Measurements from ENCODE around the gene C14orf132.

Gene C14orf132

DNA sequence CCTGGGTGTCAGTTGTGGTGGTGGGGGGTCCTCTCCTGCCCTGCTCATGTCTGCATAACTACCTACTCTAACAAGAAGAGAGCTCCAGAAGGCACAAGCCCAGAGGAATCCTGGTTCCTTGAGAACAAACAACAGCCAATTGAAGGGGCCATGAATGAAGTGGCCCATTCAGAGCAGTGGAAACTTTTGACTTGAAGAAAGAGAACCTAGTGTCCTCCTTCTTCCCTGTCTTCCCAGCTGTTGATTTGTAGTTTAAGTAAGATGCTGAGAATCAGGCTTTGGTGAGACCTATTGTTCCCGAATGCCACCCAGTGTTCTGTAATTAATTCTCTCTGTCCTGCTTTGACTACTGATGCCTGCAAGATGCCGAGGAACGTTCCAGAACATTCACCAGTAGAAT lies 79.2 kb downstream of the C14orf132 start:
- Histone ChIP-seq H3K4me3 (ENCODE audit: low read depth, low read length, poor library complexity, severe bottlenecking) (no peak overlapping the region), H3K79me2 (ENCODE audit: insufficient read depth, low read length) (no peaks in the 10 kb centered on the region), H3K27ac (ENCODE audit: low read depth, low read length, poor library complexity, severe bottlenecking) (no peak overlapping the region), H3K9me2 (ENCODE audit: low read depth, low read length) (no peaks in the 10 kb centered on the region), H2AFZ (ENCODE audit: low read length) (no peak overlapping the region), H3K4me1 (ENCODE audit: insufficient read depth, low read length, severe bottlenecking) (no peaks in the 10 kb centered on the region), H4K20me1 (ENCODE audit: insufficient read depth, low read length) (no peaks in the 10 kb centered on the region), H3K36me3 (ENCODE audit: insufficient read depth, low read length) (no peaks in the 10 kb centered on the region; the same call in 1 of the 2 replicates), H3K4me2 (ENCODE audit: low read length) (no peak overlapping the region), H3K9ac (ENCODE audit: low read length) (no peak overlapping the region), H3K27me3 (ENCODE audit: insufficient read depth, low read length) (no peaks in the 10 kb centered on the region; the same call in 1 of the 2 replicates), H3K9me3 (ENCODE audit: low read length) (0 out of 2 replicates have a peak, but pooled peaks cover 3% of the 10 kb centered on the region), H3F3A (ENCODE audit: insufficient read depth, low read length) (no peaks in the 10 kb centered on the region)
- TF ChIP-seq EZH2 (IDR thresholded peaks at IDR 0.05; ENCODE audit: borderline replicate concordance, low read length) = no peak
- TF ChIP-seq, protein P1, sequence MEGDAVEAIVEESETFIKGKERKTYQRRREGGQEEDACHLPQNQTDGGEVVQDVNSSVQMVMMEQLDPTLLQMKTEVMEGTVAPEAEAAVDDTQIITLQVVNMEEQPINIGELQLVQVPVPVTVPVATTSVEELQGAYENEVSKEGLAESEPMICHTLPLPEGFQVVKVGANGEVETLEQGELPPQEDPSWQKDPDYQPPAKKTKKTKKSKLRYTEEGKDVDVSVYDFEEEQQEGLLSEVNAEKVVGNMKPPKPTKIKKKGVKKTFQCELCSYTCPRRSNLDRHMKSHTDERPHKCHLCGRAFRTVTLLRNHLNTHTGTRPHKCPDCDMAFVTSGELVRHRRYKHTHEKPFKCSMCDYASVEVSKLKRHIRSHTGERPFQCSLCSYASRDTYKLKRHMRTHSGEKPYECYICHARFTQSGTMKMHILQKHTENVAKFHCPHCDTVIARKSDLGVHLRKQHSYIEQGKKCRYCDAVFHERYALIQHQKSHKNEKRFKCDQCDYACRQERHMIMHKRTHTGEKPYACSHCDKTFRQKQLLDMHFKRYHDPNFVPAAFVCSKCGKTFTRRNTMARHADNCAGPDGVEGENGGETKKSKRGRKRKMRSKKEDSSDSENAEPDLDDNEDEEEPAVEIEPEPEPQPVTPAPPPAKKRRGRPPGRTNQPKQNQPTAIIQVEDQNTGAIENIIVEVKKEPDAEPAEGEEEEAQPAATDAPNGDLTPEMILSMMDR (IDR thresholded peaks at IDR 0.05; ENCODE audit: low read length) = no peak

DNA sequence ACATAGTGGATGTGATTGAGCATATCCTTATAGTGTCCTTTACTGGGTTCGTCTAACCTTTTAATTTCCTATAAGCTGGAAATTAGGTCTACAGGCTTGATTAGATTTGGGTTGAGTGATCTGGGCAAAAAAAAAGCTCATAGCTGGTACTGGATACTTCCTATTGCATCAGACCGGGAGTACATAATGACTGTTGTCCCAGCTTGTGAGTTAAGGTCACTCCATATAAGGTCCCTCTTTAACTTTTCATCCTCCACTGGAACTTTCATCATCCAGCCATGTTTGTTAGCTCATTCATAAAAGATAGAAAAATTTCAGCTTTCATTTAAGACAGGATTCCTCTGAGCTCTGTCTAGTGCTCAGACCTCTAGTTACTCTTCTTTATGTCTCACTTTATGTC lies 80.8 kb downstream of the C14orf132 start:
- Histone ChIP-seq H3K4me3 (ENCODE audit: low read depth, low read length, poor library complexity, severe bottlenecking) (no peak overlapping the region), H2AFZ (ENCODE audit: low read length) (no peak overlapping the region), H3K27ac (ENCODE audit: low read depth, low read length, poor library complexity, severe bottlenecking) (no peak overlapping the region), H3K9ac (ENCODE audit: low read length) (no peak overlapping the region), H4K20me1 (ENCODE audit: insufficient read depth, low read length) (no peaks in the 10 kb centered on the region), H3K27me3 (ENCODE audit: insufficient read depth, low read length) (no peaks in the 10 kb centered on the region; the same call in 1 of the 2 replicates), H3K4me1 (ENCODE audit: insufficient read depth, low read length, severe bottlenecking) (no peaks in the 10 kb centered on the region), H3K9me2 (ENCODE audit: low read depth, low read length) (no peaks in the 10 kb centered on the region), H3K79me2 (ENCODE audit: insufficient read depth, low read length) (no peaks in the 10 kb centered on the region), H3K36me3 (ENCODE audit: insufficient read depth, low read length) (no peaks in the 10 kb centered on the region), H3F3A (ENCODE audit: insufficient read depth, low read length) (no peaks in the 10 kb centered on the region), H3K9me3 (ENCODE audit: low read length) (no peaks in the 10 kb centered on the region), H3K4me2 (ENCODE audit: low read length) (no peak overlapping the region)
- no peak for TF ChIP-seq EZH2 (IDR thresholded peaks at IDR 0.05; ENCODE audit: borderline replicate concordance, low read length)
- TF ChIP-seq, protein P1 (IDR thresholded peaks at IDR 0.05; ENCODE audit: low read length) = no peak

DNA sequence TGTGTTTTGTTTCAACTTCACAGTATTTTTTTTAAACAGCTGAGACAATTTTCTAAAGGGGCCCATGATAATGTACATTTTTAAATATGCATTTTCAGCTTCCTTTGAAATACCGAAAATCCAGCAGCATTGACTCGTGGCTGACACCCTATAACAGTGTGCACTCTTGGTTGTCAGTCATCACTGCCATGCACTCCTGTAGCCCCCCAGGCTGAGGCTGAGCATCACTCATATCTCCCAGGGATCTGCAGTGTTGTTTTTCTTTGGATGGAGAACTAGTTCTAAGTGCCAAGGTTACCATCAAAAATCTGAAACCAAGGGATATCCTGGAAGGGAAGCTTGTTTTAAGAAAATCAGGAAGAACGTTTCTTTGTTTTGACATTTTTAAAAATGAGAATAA lies 81.2 kb downstream of the C14orf132 start:
- Histone ChIP-seq H3F3A (ENCODE audit: insufficient read depth, low read length) (no peaks in the 10 kb centered on the region), H3K9me3 (ENCODE audit: low read length) (0 out of 2 replicates have a peak, but pooled peaks cover 3% of the 10 kb centered on the region), H3K4me1 (ENCODE audit: insufficient read depth, low read length, severe bottlenecking) (no peaks in the 10 kb centered on the region), H3K9me2 (ENCODE audit: low read depth, low read length) (no peaks in the 10 kb centered on the region), H3K27ac (ENCODE audit: low read depth, low read length, poor library complexity, severe bottlenecking) (no peak overlapping the region), H3K4me2 (ENCODE audit: low read length) (no peak overlapping the region), H2AFZ (ENCODE audit: low read length) (no peak overlapping the region), H3K4me3 (ENCODE audit: low read depth, low read length, poor library complexity, severe bottlenecking) (no peak overlapping the region), H3K27me3 (ENCODE audit: insufficient read depth, low read length) (no peaks in the 10 kb centered on the region; the same call in 1 of the 2 replicates), H3K9ac (ENCODE audit: low read length) (no peak overlapping the region), H4K20me1 (ENCODE audit: insufficient read depth, low read length) (no peaks in the 10 kb centered on the region), H3K79me2 (ENCODE audit: insufficient read depth, low read length) (no peaks in the 10 kb centered on the region), H3K36me3 (ENCODE audit: insufficient read depth, low read length) (no peaks in the 10 kb centered on the region)
- no peak for TF ChIP-seq EZH2 (IDR thresholded peaks at IDR 0.05; ENCODE audit: borderline replicate concordance, low read length)

DNA sequence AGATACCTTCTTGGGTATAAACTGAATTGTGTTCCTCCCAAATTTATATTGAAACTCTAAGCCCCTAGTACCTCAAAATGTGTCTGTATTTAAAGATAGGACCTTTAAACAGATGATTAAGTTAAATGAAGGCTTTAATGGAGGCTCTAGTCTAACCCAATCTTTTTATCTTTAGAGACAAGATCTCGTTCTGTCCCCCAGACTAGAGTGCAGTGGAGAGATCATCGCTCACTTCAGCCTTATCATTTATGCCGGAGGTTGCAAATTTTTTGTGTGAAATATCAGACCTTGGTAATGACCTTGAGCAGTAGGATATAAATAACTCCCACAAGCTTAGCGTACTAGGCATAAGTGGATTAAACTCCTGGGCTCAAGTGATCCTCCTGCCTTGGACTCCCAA lies 81.8 kb downstream of the C14orf132 start:
- Histone ChIP-seq H3K9me2 (ENCODE audit: low read depth, low read length) (no peaks in the 10 kb centered on the region), H2AFZ (ENCODE audit: low read length) (no peak overlapping the region), H3K4me1 (ENCODE audit: insufficient read depth, low read length, severe bottlenecking) (no peaks in the 10 kb centered on the region), H3K4me3 (ENCODE audit: low read depth, low read length, poor library complexity, severe bottlenecking) (no peak overlapping the region), H3K4me2 (ENCODE audit: low read length) (no peak overlapping the region), H3K79me2 (ENCODE audit: insufficient read depth, low read length) (no peaks in the 10 kb centered on the region), H3K27ac (ENCODE audit: low read depth, low read length, poor library complexity, severe bottlenecking) (no peak overlapping the region), H3F3A (ENCODE audit: insufficient read depth, low read length) (no peaks in the 10 kb centered on the region), H3K36me3 (ENCODE audit: insufficient read depth, low read length) (no peaks in the 10 kb centered on the region), H3K9ac (ENCODE audit: low read length) (no peak overlapping the region), H3K9me3 (ENCODE audit: low read length) (0 out of 2 replicates have a peak, but pooled peaks cover 3% of the 10 kb centered on the region), H3K27me3 (ENCODE audit: insufficient read depth, low read length) (no peaks in the 10 kb centered on the region), H4K20me1 (ENCODE audit: insufficient read depth, low read length) (no peaks in the 10 kb centered on the region)
- TF ChIP-seq EZH2 (IDR thresholded peaks at IDR 0.05; ENCODE audit: borderline replicate concordance, low read length) = no peak
- TF ChIP-seq, protein P1 (IDR thresholded peaks at IDR 0.05; ENCODE audit: low read length) = no peak
